SU-DHL-6 (cell line): ENCODE measurements around the gene ADAMTS18.

Source experiments
- H2AFZ ChIP-seq: fragments of 200-600 bp; sonication (generic); 2 replicates; pipeline ENCODE4 v1.6.1; 2014; ENCODE audit warnings: low read depth, mild to moderate bottlenecking, moderate library complexity, mixed read lengths, antibody characterized with exemption, low read length; ENCODE audit not compliant: severe bottlenecking
- H3F3A ChIP-seq: fragments of 200-600 bp; shearing (Covaris generic); 2 replicates; pipeline ENCODE4 v1.6.0; 2016; ENCODE audit warnings: antibody characterized with exemption, mild to moderate bottlenecking; ENCODE audit not compliant: insufficient read depth
- H3K27ac ChIP-seq: fragments of 200-600 bp; sonication (generic); 2 replicates; pipeline ENCODE4 v1.5.1; 2016; ENCODE audit warnings: low read depth, mild to moderate bottlenecking, low read length, moderate library complexity, mixed read lengths
- H3K27me3 ChIP-seq: fragments of 200-600 bp; sonication (generic), shearing (Covaris generic); 2 replicates; pipeline ENCODE4 v1.6.0; 2014; ENCODE audit warnings: mild to moderate bottlenecking, low read length
- H3K36me3 ChIP-seq: fragments of 200-600 bp; sonication (generic); 2 replicates; pipeline ENCODE4 v1.6.1; 2014; ENCODE audit warnings: mild to moderate bottlenecking, low read length, mixed read lengths
- H3K4me2 ChIP-seq: fragments of 300-600, 200-600 bp; shearing (Covaris generic), sonication (generic); 2 replicates; pipeline ENCODE4 v1.6.0; 2014; ENCODE audit warnings: low read length, low read depth, mild to moderate bottlenecking; ENCODE audit not compliant: poor library complexity, severe bottlenecking
- H3K4me3 ChIP-seq: fragments of 200-600 bp; sonication (generic); 2 replicates; pipeline ENCODE4 v1.5.1; 2014; ENCODE audit warnings: antibody characterized with exemption, low read length, mild to moderate bottlenecking, mixed read lengths; ENCODE audit not compliant: insufficient read depth, poor library complexity, severe bottlenecking
- H3K79me2 ChIP-seq: fragments of 200-600 bp; sonication (generic); 2 replicates; pipeline ENCODE4 v1.6.1; 2014; ENCODE audit warnings: mild to moderate bottlenecking, low read length, moderate library complexity; ENCODE audit not compliant: insufficient read depth
- H3K9ac ChIP-seq: fragments of 200-600 bp; sonication (generic); 2 replicates; pipeline ENCODE4 v1.7.0; 2014; ENCODE audit warnings: mild to moderate bottlenecking, low read length
- H3K9me2 ChIP-seq: fragments of 200-600 bp; sonication (generic); replicated peaks from 2 replicates; pipeline ENCODE4 v1.6.1; 2014; ENCODE audit warnings: low read length; ENCODE audit not compliant: insufficient read depth
- H3K9me3 ChIP-seq: fragments of 200-600 bp; sonication (generic); 2 replicates; pipeline ENCODE4 v1.6.1; 2014; ENCODE audit warnings: low read length, mixed read lengths; ENCODE audit not compliant: insufficient read depth
- H4K20me1 ChIP-seq: fragments of 200-600 bp; sonication (generic); 2 replicates; pipeline ENCODE4 v1.6.1; 2014; ENCODE audit warnings: low read depth, mild to moderate bottlenecking, antibody characterized with exemption, low read length, moderate library complexity, mixed read lengths
- EZH2phosphoT487 ChIP-seq: fragments of 200-600 bp; sonication (generic), shearing (Covaris generic); conservative IDR thresholded peaks from 2 replicates; pipeline ENCODE4 v1.6.1; 2018; ENCODE audit warnings: mild to moderate bottlenecking, antibody characterized with exemption, low read length, moderate library complexity, mixed read lengths
- TF ChIP-seq, protein P1 (sequence below): fragments of 200-600 bp; sonication (generic); IDR thresholded peaks from one replicate; pipeline ENCODE4 v1.5.1; 2017; ENCODE audit warnings: antibody characterized with exemption, mild to moderate bottlenecking, low read length, moderate library complexity; ENCODE audit not compliant: insufficient read depth, poor library complexity, severe bottlenecking

ADAMTS18 gene, protein sequence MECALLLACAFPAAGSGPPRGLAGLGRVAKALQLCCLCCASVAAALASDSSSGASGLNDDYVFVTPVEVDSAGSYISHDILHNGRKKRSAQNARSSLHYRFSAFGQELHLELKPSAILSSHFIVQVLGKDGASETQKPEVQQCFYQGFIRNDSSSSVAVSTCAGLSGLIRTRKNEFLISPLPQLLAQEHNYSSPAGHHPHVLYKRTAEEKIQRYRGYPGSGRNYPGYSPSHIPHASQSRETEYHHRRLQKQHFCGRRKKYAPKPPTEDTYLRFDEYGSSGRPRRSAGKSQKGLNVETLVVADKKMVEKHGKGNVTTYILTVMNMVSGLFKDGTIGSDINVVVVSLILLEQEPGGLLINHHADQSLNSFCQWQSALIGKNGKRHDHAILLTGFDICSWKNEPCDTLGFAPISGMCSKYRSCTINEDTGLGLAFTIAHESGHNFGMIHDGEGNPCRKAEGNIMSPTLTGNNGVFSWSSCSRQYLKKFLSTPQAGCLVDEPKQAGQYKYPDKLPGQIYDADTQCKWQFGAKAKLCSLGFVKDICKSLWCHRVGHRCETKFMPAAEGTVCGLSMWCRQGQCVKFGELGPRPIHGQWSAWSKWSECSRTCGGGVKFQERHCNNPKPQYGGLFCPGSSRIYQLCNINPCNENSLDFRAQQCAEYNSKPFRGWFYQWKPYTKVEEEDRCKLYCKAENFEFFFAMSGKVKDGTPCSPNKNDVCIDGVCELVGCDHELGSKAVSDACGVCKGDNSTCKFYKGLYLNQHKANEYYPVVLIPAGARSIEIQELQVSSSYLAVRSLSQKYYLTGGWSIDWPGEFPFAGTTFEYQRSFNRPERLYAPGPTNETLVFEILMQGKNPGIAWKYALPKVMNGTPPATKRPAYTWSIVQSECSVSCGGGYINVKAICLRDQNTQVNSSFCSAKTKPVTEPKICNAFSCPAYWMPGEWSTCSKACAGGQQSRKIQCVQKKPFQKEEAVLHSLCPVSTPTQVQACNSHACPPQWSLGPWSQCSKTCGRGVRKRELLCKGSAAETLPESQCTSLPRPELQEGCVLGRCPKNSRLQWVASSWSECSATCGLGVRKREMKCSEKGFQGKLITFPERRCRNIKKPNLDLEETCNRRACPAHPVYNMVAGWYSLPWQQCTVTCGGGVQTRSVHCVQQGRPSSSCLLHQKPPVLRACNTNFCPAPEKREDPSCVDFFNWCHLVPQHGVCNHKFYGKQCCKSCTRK (N-terminal part only)

DNA sequence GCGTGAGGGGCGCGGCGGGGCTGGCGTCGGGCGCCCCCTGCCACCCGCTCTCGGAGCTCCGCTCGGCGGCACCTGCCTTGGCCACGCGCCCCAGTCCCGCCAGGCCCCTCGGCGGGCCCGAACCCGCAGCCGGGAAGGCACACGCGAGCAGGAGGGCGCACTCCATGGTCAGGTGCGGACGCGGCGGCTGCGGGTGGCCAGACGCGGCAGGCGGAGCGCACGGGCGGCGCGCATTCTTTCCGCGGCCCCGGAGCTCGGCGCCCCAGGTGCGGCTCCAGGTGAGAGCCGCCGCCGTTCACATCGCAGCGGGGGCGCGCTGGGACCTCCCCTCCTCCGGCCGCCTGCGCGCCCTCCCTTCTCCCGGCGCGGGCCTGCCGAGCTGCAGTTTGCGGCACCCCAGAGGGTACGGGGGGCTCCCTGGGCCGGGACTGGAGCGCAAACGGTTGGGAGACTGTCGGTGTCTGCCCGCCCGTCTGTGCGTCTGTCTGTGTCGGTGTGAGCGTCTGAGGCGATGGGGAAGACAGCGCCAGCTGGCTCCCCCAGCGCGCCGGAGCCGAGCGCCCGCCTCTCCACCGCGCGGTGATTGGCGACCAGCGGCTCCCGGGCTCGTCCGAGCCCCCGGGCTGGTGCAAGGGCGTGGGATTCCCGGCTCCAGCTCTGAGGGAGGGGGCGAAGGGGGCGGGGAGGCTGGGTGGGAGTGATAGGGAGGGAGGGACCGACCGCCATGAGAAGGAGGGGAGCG, at the start of gene ADAMTS18:
ADAMTS18 (minus strand) TSS at position 505 of the 742 bp plus-strand sequence; CDS start at position 166, 339 bp downstream.
- Histone ChIP-seq H3K27me3 (no peaks in the 10 kb centered on the region), H3K79me2 (no peaks in the 10 kb centered on the region), H3K9me3 (no peaks in the 10 kb centered on the region), H3K36me3 (no peaks in the 10 kb centered on the region), H3K4me3 (no peak within 1 kb of the TSS), H3K9me2 (no peaks in the 10 kb centered on the region), H3F3A (no peaks in the 10 kb centered on the region), H4K20me1 (no peaks in the 10 kb centered on the region), H3K27ac (no peak within 1 kb of the TSS), H2AFZ (no peak within 1 kb of the TSS), H3K9ac (no peak within 1 kb of the TSS), H3K4me2 (no peak within 1 kb of the TSS)
- no peak for TF ChIP-seq EZH2phosphoT487
- TF ChIP-seq, protein P1, sequence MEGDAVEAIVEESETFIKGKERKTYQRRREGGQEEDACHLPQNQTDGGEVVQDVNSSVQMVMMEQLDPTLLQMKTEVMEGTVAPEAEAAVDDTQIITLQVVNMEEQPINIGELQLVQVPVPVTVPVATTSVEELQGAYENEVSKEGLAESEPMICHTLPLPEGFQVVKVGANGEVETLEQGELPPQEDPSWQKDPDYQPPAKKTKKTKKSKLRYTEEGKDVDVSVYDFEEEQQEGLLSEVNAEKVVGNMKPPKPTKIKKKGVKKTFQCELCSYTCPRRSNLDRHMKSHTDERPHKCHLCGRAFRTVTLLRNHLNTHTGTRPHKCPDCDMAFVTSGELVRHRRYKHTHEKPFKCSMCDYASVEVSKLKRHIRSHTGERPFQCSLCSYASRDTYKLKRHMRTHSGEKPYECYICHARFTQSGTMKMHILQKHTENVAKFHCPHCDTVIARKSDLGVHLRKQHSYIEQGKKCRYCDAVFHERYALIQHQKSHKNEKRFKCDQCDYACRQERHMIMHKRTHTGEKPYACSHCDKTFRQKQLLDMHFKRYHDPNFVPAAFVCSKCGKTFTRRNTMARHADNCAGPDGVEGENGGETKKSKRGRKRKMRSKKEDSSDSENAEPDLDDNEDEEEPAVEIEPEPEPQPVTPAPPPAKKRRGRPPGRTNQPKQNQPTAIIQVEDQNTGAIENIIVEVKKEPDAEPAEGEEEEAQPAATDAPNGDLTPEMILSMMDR = no peak

DNA sequence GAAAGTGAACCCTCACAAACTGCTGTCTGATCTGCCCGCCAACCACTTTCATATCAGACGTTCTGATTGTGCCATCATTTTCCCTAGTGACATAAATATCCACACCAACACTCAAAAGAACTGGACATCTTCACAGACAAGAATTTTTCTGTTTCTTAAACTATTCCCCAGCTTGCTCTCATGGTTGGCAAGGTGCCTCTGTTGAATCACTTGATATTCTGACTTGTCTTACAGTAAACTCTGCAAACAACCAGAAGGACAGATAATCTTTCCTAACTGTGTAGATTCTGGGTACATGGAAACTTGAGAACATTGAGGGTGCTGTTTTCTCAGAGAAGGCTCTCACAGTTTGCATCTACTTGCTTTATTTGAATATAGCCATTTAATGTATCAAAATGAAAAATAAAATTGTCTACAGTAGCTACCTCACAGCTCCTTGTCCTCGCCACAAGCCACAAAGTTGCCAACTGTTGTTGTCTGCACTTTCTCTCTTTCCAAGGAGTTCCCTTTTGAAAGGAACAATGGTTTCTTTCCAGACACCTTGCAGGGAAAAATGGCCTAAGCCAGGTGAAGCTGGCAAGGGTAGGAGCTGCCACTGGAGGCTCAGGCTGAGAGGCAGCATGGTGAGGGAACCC, 46.0 kb upstream of the ADAMTS18 start:
- Histone ChIP-seq H3K27ac (no peak overlapping the region), H3K27me3 (no peaks in the 10 kb centered on the region), H3K9me3 (no peaks in the 10 kb centered on the region), H3K9ac (no peak overlapping the region), H4K20me1 (no peaks in the 10 kb centered on the region), H3F3A (no peaks in the 10 kb centered on the region), H3K79me2 (no peaks in the 10 kb centered on the region), H3K36me3 (no peaks in the 10 kb centered on the region), H3K9me2 (no peaks in the 10 kb centered on the region), H2AFZ (no peak overlapping the region), H3K4me3 (no peak overlapping the region), H3K4me2 (no peak overlapping the region)
- TF ChIP-seq, protein P1 = no peak
- TF ChIP-seq EZH2phosphoT487 = no peak

DNA sequence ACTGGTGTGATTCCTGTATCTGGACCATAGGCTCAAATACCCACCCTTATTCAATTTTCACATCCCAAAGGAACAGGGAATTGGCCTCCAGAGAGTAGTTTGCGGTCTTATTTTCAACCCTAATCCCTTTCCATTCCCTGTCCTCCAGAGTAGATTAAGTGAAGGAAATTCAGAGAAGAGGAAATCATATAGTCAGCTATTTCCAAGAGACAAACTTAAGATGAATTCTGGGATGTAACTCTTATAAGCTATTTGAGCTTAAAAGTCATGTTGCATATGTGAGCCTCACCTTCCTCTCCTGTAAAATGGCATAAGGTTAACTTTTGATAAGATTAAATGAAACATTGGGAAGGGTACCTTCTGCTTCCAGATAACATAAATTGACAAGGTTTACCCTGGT, 37.4 kb upstream of the ADAMTS18 start:
- no peaks in the 10 kb centered on the region for H3F3A ChIP-seq
- no peak overlapping the region for H3K4me2 ChIP-seq
- H3K9ac ChIP-seq = no peak overlapping the region
- no peak overlapping the region for H2AFZ ChIP-seq
- no peak overlapping the region for H3K27ac ChIP-seq
- no peaks in the 10 kb centered on the region for H4K20me1 ChIP-seq
- no peak for TF ChIP-seq EZH2phosphoT487
- TF ChIP-seq, protein P1 = no peak
- no peaks in the 10 kb centered on the region for H3K79me2 ChIP-seq
- H3K27me3 ChIP-seq = no peaks in the 10 kb centered on the region
- H3K9me3 ChIP-seq = no peaks in the 10 kb centered on the region
- no peaks in the 10 kb centered on the region for H3K36me3 ChIP-seq
- no peak overlapping the region for H3K4me3 ChIP-seq
- no peaks in the 10 kb centered on the region for H3K9me2 ChIP-seq
